BLaER1 (cell line): ENCODE data around the gene SEC22C.

ENCODE experiments used
- H3K27ac ChIP-seq: shearing (Covaris generic); formaldehyde crosslinking; 2 replicates; pipeline ENCODE4 v1.8.1; 2022
- H3K27me3 ChIP-seq: shearing (Covaris generic); formaldehyde crosslinking; 2 replicates; pipeline ENCODE4 v1.8.1; 2022
- H3K36me3 ChIP-seq: shearing (Covaris generic); formaldehyde crosslinking; 2 replicates; pipeline ENCODE4 v1.8.1; 2022
- H3K4me1 ChIP-seq: shearing (Covaris generic); formaldehyde crosslinking; 2 replicates; pipeline ENCODE4 v1.8.1; 2022
- H3K4me2 ChIP-seq: shearing (Covaris generic); formaldehyde crosslinking; 2 replicates; pipeline ENCODE4 v1.8.1; 2022
- H3K4me3 ChIP-seq: shearing (Covaris generic); formaldehyde crosslinking; 2 replicates; pipeline ENCODE4 v1.8.1; 2022
- H3K9ac ChIP-seq: shearing (Covaris generic); formaldehyde crosslinking; 2 replicates; pipeline ENCODE4 v1.8.1; 2022
- H3K9me3 ChIP-seq: shearing (Covaris generic); formaldehyde crosslinking; 2 replicates; pipeline ENCODE4 v1.8.1; 2022
- H4K20me1 ChIP-seq: shearing (Covaris generic); formaldehyde crosslinking; 2 replicates; pipeline ENCODE4 v1.8.1; 2022
- Cebpa-rat ChIP-seq: shearing (Covaris generic); IDR thresholded peaks from 2 replicates; pipeline ENCODE4 v1.8.1; 2022

Gene SEC22C

GRCh38 chr3:42516443-42516842 is 65.3 kb downstream of the SEC22C start:
- peak overlapping the region; percentile 6; the same call in 1 of the 2 replicates for H3K4me2 ChIP-seq
- no peak overlapping the region for H3K4me3 ChIP-seq
- no peaks in the 10 kb centered on the region for H3K36me3 ChIP-seq
- peaks cover 59% of the 10 kb centered on the region for H3K4me1 ChIP-seq
- H3K27ac ChIP-seq: no peak overlapping the region
- TF ChIP-seq Cebpa-rat: no peak
- no peaks in the 10 kb centered on the region for H3K9me3 ChIP-seq
- H3K9ac ChIP-seq: no peak overlapping the region
- no peaks in the 10 kb centered on the region for H4K20me1 ChIP-seq
- H3K27me3 ChIP-seq: no peaks in the 10 kb centered on the region

GRCh38 chr3:42515976-42516375 is 65.8 kb downstream of the SEC22C start:
- Histone ChIP-seq H3K4me1 (peaks cover 64% of the 10 kb centered on the region), H3K27ac (no peak overlapping the region; the same call in 1 of the 2 replicates), H3K36me3 (no peaks in the 10 kb centered on the region), H3K4me2 (peak overlapping the region; percentile 6; the same call in 1 of the 2 replicates), H3K9me3 (no peaks in the 10 kb centered on the region), H4K20me1 (no peaks in the 10 kb centered on the region), H3K27me3 (no peaks in the 10 kb centered on the region), H3K4me3 (no peak overlapping the region), H3K9ac (no peak overlapping the region)
- TF ChIP-seq Cebpa-rat: no peak

- Histone ChIP-seq H3K36me3 (no peaks in the 10 kb centered on the region), H3K4me1 (peaks cover 67% of the 10 kb centered on the region), H4K20me1 (no peaks in the 10 kb centered on the region), H3K4me3 (no peak overlapping the region), H3K27ac (peak overlapping the region; percentile 40), H3K27me3 (no peaks in the 10 kb centered on the region), H3K9ac (no peak overlapping the region), H3K4me2 (peak overlapping the region; percentile 37; the same call in 1 of the 2 replicates), H3K9me3 (no peaks in the 10 kb centered on the region)
- no peak for TF ChIP-seq Cebpa-rat
Observed at GRCh38 chr3:42515391-42515916, 66.3 kb downstream of the SEC22C start.

- Histone ChIP-seq H3K27me3 (no peaks in the 10 kb centered on the region), H3K4me1 (peaks cover 67% of the 10 kb centered on the region), H3K9ac (no peak overlapping the region), H3K4me3 (no peak overlapping the region), H4K20me1 (no peaks in the 10 kb centered on the region), H3K4me2 (peak overlapping the region; percentile 37; the same call in 1 of the 2 replicates), H3K36me3 (no peaks in the 10 kb centered on the region), H3K9me3 (no peaks in the 10 kb centered on the region), H3K27ac (peak overlapping the region; percentile 40)
- no peak for TF ChIP-seq Cebpa-rat
Observed at GRCh38 chr3:42514876-42515275, 66.9 kb downstream of the SEC22C start.

GRCh38 chr3:42513521-42513920 is 68.2 kb downstream of the SEC22C start:
- Histone ChIP-seq H3K27me3 (no peaks in the 10 kb centered on the region), H3K4me1 (peaks cover 75% of the 10 kb centered on the region), H3K36me3 (no peaks in the 10 kb centered on the region), H4K20me1 (no peaks in the 10 kb centered on the region), H3K4me3 (no peak overlapping the region), H3K9me3 (no peaks in the 10 kb centered on the region), H3K27ac (peak overlapping the region; percentile 78), H3K9ac (no peak overlapping the region), H3K4me2 (peak overlapping the region; percentile 88; the same call in 1 of the 2 replicates)
- no peak for TF ChIP-seq Cebpa-rat

GRCh38 chr3:42513121-42513520 is 68.6 kb downstream of the SEC22C start:
- no peaks in the 10 kb centered on the region for H3K27me3 ChIP-seq
- peak overlapping the region; percentile 88 for H3K4me2 ChIP-seq
- no peaks in the 10 kb centered on the region for H3K9me3 ChIP-seq
- H3K9ac ChIP-seq: no peak overlapping the region
- no peak for TF ChIP-seq Cebpa-rat
- no peaks in the 10 kb centered on the region for H4K20me1 ChIP-seq
- H3K36me3 ChIP-seq: no peaks in the 10 kb centered on the region
- no peak overlapping the region for H3K4me3 ChIP-seq
- peak overlapping the region; percentile 78 for H3K27ac ChIP-seq
- peaks cover 79% of the 10 kb centered on the region for H3K4me1 ChIP-seq

- peak overlapping the region; percentile 78 for H3K27ac ChIP-seq
- no peaks in the 10 kb centered on the region for H3K36me3 ChIP-seq
- no peaks in the 10 kb centered on the region for H3K27me3 ChIP-seq
- no peaks in the 10 kb centered on the region for H4K20me1 ChIP-seq
- no peak for TF ChIP-seq Cebpa-rat
- H3K4me3 ChIP-seq: no peak overlapping the region
- no peaks in the 10 kb centered on the region for H3K9me3 ChIP-seq
- H3K4me1 ChIP-seq: peaks cover 92% of the 10 kb centered on the region
- H3K9ac ChIP-seq: no peak overlapping the region
- peak overlapping the region; percentile 88 for H3K4me2 ChIP-seq
Observed at GRCh38 chr3:42511736-42512135, 70.0 kb downstream of the SEC22C start.

GRCh38 chr3:42511201-42511600 is 70.6 kb downstream of the SEC22C start:
- Histone ChIP-seq H3K27me3 (no peaks in the 10 kb centered on the region), H3K4me1 (peaks cover 89% of the 10 kb centered on the region), H3K36me3 (no peaks in the 10 kb centered on the region), H3K4me2 (peak overlapping the region; percentile 88), H3K27ac (no peak overlapping the region), H3K9me3 (no peaks in the 10 kb centered on the region), H3K9ac (no peak overlapping the region), H3K4me3 (no peak overlapping the region), H4K20me1 (no peaks in the 10 kb centered on the region)
- TF ChIP-seq Cebpa-rat: no peak

- Histone ChIP-seq H3K9ac (no peak overlapping the region), H3K4me2 (peak overlapping the region; percentile 88), H3K9me3 (no peaks in the 10 kb centered on the region), H3K4me3 (no peak overlapping the region), H4K20me1 (no peaks in the 10 kb centered on the region), H3K27ac (no peak overlapping the region), H3K27me3 (no peaks in the 10 kb centered on the region), H3K4me1 (peaks cover 80% of the 10 kb centered on the region), H3K36me3 (no peaks in the 10 kb centered on the region)
- TF ChIP-seq Cebpa-rat: no peak
Observed at GRCh38 chr3:42510325-42510724, 71.4 kb downstream of the SEC22C start.

GRCh38 chr3:42509111-42509510 is 72.7 kb downstream of the SEC22C start:
- Histone ChIP-seq H3K4me1 (peaks cover 72% of the 10 kb centered on the region), H4K20me1 (no peaks in the 10 kb centered on the region), H3K9me3 (no peaks in the 10 kb centered on the region), H3K4me2 (peak overlapping the region; percentile 59), H3K36me3 (no peaks in the 10 kb centered on the region), H3K9ac (no peak overlapping the region), H3K4me3 (no peak overlapping the region), H3K27me3 (no peaks in the 10 kb centered on the region), H3K27ac (peak overlapping the region; percentile 11; the same call in 1 of the 2 replicates)
- no peak for TF ChIP-seq Cebpa-rat

GRCh38 chr3:42508562-42508961 is 73.2 kb downstream of the SEC22C start:
- H3K36me3 ChIP-seq: no peaks in the 10 kb centered on the region
- H3K27me3 ChIP-seq: no peaks in the 10 kb centered on the region
- H3K9me3 ChIP-seq: no peaks in the 10 kb centered on the region
- H3K4me3 ChIP-seq: no peak overlapping the region
- TF ChIP-seq Cebpa-rat: no peak
- peak overlapping the region; percentile 59 for H3K4me2 ChIP-seq
- peaks cover 68% of the 10 kb centered on the region for H3K4me1 ChIP-seq
- no peak overlapping the region for H3K9ac ChIP-seq
- H4K20me1 ChIP-seq: no peaks in the 10 kb centered on the region
- no peak overlapping the region for H3K27ac ChIP-seq
